Astrocyte (in vitro differentiated cells and primary cell): ENCODE results near the gene REC114. TPM values are rescaled to one million over a fixed set of nuclear protein-coding genes. Genes with fewer than 3 reads are reported as not detected.
"Not testable (repeated sequence)": the region's sequence is repeated elsewhere in the genome, so short reads cannot be mapped to it uniquely, and the experiment has no call there.

Experiments
- DNase-seq: peaks from one replicate; pipeline ENCODE4 v3.0.0-alpha.2; 2010; ENCODE audit warnings: low read depth
- FAIRE-seq: peaks from 2 replicates; lab custom pipeline; 2011; peaks lifted over from hg19 to GRCh38; lab: Jason Lieb, UNC
- H2AFZ ChIP-seq: 2 replicates; pipeline ENCODE4 v1.6.0; 2012; ENCODE audit warnings: low read depth, low read length, inconsistent platforms
- H3K27ac ChIP-seq: 2 replicates; pipeline ENCODE4 v1.5.1; 2011; ENCODE audit warnings: low read depth, low read length, inconsistent platforms
- H3K27me3 ChIP-seq: 2 replicates; pipeline ENCODE4 v1.6.0; 2011; ENCODE audit warnings: low read length, inconsistent platforms; ENCODE audit not compliant: insufficient read depth
- H3K36me3 ChIP-seq: 2 replicates; pipeline ENCODE4 v1.5.1; 2011; ENCODE audit warnings: low read length, inconsistent platforms; ENCODE audit not compliant: insufficient read depth
- H3K4me1 ChIP-seq: 2 replicates; pipeline ENCODE4 v1.5.1; 2011; ENCODE audit warnings: low read length, inconsistent platforms; ENCODE audit not compliant: insufficient read depth
- H3K4me2 ChIP-seq: 2 replicates; pipeline ENCODE4 v1.6.0; 2012; ENCODE audit warnings: low read length, inconsistent platforms
- H3K4me3 ChIP-seq: 2 replicates; pipeline ENCODE4 v1.5.1; 2011; ENCODE audit warnings: low read depth, mild to moderate bottlenecking, low read length, inconsistent platforms; ENCODE audit not compliant: insufficient read depth
- H3K79me2 ChIP-seq: 2 replicates; pipeline ENCODE4 v1.6.0; 2012; ENCODE audit warnings: mild to moderate bottlenecking, low read length, inconsistent platforms; ENCODE audit not compliant: insufficient read depth
- H3K9ac ChIP-seq: 2 replicates; pipeline ENCODE4 v1.6.0; 2012; ENCODE audit warnings: mild to moderate bottlenecking, low read length, inconsistent platforms
- H3K9me3 ChIP-seq: 2 replicates; pipeline ENCODE4 v1.5.1; 2012; ENCODE audit warnings: low read depth, mild to moderate bottlenecking, low read length, inconsistent platforms; ENCODE audit not compliant: insufficient read depth
- H4K20me1 ChIP-seq: 2 replicates; pipeline ENCODE4 v1.6.0; 2012; ENCODE audit warnings: low read length, inconsistent platforms; ENCODE audit not compliant: insufficient read depth
- H3K27ac Mint-ChIP-seq: one replicate; pipeline ENCODE4 v1.8.0; 2021; ENCODE audit warnings: mild to moderate bottlenecking, mixed read lengths; ENCODE audit not compliant: unreplicated experiment
- H3K27me3 Mint-ChIP-seq: one replicate; pipeline ENCODE4 v1.8.0; 2021; ENCODE audit warnings: low read depth, mixed read lengths; ENCODE audit not compliant: unreplicated experiment
- H3K36me3 Mint-ChIP-seq: one replicate; pipeline ENCODE4 v1.8.0; 2021; ENCODE audit warnings: low read depth, mixed read lengths; ENCODE audit not compliant: unreplicated experiment
- H3K4me1 Mint-ChIP-seq: one replicate; pipeline ENCODE4 v1.8.0; 2021; ENCODE audit warnings: low read depth, mixed read lengths; ENCODE audit not compliant: unreplicated experiment
- H3K4me3 Mint-ChIP-seq: one replicate; pipeline ENCODE4 v1.8.0; 2021; ENCODE audit warnings: mild to moderate bottlenecking, moderate library complexity, mixed read lengths; ENCODE audit not compliant: unreplicated experiment
- H3K9me3 Mint-ChIP-seq: one replicate; pipeline ENCODE4 v1.8.0; 2021; ENCODE audit warnings: mild to moderate bottlenecking, mixed read lengths; ENCODE audit not compliant: unreplicated experiment
- CTCF ChIP-seq: IDR thresholded peaks from 2 replicates; pipeline ENCODE4 v1.5.1; 2011; ENCODE audit warnings: low read depth, mild to moderate bottlenecking, inconsistent platforms, low read length, moderate library complexity; ENCODE audit not compliant: insufficient read depth
- EZH2 ChIP-seq: IDR thresholded peaks from 2 replicates; pipeline ENCODE4 v1.6.1; 2012; ENCODE audit warnings: mild to moderate bottlenecking, low read length, inconsistent platforms; ENCODE audit not compliant: insufficient read depth
- total RNA-seq: library from RNA; stranded (reverse); gene quantifications from 2 replicates; pipeline ENCODE4 v1.2.1, GENCODE V29; 2021

The REC114 gene
- total RNA-seq, 1 donor from 2014 or later, result not detected

DNA sequence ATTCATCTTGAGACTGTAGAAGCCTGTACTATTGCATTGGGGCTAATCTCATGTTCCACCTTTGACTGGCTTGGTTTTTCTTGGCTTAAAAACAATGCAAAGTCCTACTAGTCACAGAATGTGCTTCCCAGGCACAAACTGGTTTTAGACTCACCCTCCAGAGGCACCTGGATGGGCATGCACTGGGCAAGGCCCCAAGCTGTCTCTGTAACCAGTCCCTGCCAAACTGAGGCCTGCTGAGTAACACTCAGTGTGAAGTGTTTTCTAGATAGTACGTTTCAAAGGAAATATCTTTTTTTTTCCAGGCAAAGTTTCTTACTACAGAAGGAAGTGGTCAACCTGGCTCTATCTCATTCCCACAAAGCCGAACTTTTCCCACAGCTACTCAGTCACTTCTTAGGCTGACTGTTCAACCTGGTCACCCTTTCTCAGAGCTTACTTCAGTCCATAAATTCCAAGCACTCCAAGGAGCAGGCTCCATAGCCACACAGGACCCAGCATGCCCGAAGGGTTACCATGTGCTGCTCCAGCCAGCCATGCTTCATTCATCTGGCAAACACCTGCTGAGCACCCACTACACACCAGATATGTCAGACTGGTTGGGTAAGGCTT is 132.8 kb downstream of the REC114 start:
- Mint-ChIP-seq H3K9me3 (no peaks in the 10 kb centered on the region), H3K4me1 (peaks cover 13% of the 10 kb centered on the region), H3K4me3 (no peak overlapping the region), H3K36me3 (peaks cover 25% of the 10 kb centered on the region), H3K27me3 (no peaks in the 10 kb centered on the region), H3K27ac (peak overlapping the region; percentile 47)
- Histone ChIP-seq H3K4me2 (no peak overlapping the region), H3K9me3 (no peaks in the 10 kb centered on the region), H3K79me2 (peaks cover 3% of the 10 kb centered on the region), H3K4me1 (no peaks in the 10 kb centered on the region), H3K27ac (no peak overlapping the region), H3K4me3 (no peak overlapping the region), H4K20me1 (peaks cover 70% of the 10 kb centered on the region), H3K9ac (no peak overlapping the region), H3K27me3 (no peaks in the 10 kb centered on the region), H2AFZ (no peak overlapping the region), H3K36me3 (peaks cover 26% of the 10 kb centered on the region)
- TF ChIP-seq EZH2 (no peak), CTCF (no peak)
- FAIRE-seq, result no peak
- peak; percentile 88 for DNase-seq

DNA sequence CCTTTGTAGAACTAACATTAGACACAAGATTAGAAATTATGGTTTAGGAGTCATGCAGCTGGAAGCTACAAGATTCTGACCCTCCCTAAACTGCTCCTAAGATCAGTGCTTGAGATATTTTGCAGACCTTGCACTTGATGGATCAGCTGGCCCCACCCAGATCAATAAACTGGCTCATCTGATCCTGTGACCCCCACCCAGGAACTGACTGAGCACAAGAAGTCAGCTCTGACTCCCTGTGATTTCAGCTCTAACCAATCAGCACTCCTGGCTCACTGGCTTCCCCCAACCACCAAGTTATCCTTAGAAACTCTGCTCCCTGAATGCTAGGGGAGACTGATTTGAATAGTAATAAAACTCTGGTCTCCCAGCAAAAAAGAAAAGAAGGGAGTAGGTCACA is 134.6 kb downstream of the REC114 start:
- Histone ChIP-seq H3K36me3 (peaks cover 21% of the 10 kb centered on the region), H4K20me1 (peaks cover 72% of the 10 kb centered on the region)
- not testable (repeated sequence) for DNase-seq, H3K4me2 ChIP-seq, H3K4me3 Mint-ChIP-seq, H3K27me3 Mint-ChIP-seq, H3K27ac ChIP-seq, H3K27ac Mint-ChIP-seq, H3K79me2 ChIP-seq, H3K9ac ChIP-seq, H3K4me3 ChIP-seq, FAIRE-seq, H2AFZ ChIP-seq, H3K9me3 ChIP-seq, H3K27me3 ChIP-seq, H3K9me3 Mint-ChIP-seq, H3K4me1 ChIP-seq
- H3K4me1 Mint-ChIP-seq, result peaks cover 10% of the 10 kb centered on the region
- peaks cover 29% of the 10 kb centered on the region for H3K36me3 Mint-ChIP-seq

DNA sequence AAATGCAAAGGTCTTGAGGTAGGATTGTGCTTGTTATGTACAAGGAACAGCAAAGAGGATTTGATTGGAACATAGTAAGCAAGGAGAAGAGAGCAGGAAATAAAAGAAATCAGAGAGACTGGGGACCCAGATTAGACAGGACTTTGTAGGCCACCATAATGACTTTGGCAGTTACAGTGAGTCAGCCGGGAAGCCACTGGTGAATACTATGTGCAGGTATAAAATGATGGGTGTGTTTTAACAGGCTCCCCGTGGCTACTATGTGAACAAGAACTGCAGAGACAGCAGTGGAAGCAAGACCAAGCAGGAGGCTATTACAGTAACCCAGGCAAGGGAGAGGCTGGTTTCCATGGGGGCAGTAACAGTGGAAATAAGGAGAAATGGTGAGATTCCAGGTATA is 135.1 kb downstream of the REC114 start:
- Histone ChIP-seq H3K27me3 (no peaks in the 10 kb centered on the region), H3K27ac (no peak overlapping the region), H4K20me1 (peaks cover 72% of the 10 kb centered on the region), H3K9me3 (no peaks in the 10 kb centered on the region), H3K36me3 (peaks cover 21% of the 10 kb centered on the region), H3K4me2 (no peak overlapping the region), H3K9ac (no peak overlapping the region), H3K4me3 (no peak overlapping the region), H3K4me1 (no peaks in the 10 kb centered on the region), H3K79me2 (peaks cover 6% of the 10 kb centered on the region), H2AFZ (no peak overlapping the region)
- no peak for DNase-seq
- peaks cover 29% of the 10 kb centered on the region for H3K36me3 Mint-ChIP-seq
- no peaks in the 10 kb centered on the region for H3K27me3 Mint-ChIP-seq
- H3K27ac Mint-ChIP-seq, result no peak overlapping the region
- H3K4me3 Mint-ChIP-seq, result no peak overlapping the region
- H3K9me3 Mint-ChIP-seq, result no peaks in the 10 kb centered on the region
- peaks cover 10% of the 10 kb centered on the region for H3K4me1 Mint-ChIP-seq
- no peak for FAIRE-seq
- TF ChIP-seq EZH2 (no peak), CTCF (no peak)
